SKM-1 (cell line): Measurements from ENCODE around the gene AKAP13.

ENCODE experiments used
- DNase-seq: peaks from one replicate; lab custom pipeline; 2025; ENCODE audit not compliant: unreplicated experiment; lab: John Stamatoyannopoulos, UW

The AKAP13 gene

DNA sequence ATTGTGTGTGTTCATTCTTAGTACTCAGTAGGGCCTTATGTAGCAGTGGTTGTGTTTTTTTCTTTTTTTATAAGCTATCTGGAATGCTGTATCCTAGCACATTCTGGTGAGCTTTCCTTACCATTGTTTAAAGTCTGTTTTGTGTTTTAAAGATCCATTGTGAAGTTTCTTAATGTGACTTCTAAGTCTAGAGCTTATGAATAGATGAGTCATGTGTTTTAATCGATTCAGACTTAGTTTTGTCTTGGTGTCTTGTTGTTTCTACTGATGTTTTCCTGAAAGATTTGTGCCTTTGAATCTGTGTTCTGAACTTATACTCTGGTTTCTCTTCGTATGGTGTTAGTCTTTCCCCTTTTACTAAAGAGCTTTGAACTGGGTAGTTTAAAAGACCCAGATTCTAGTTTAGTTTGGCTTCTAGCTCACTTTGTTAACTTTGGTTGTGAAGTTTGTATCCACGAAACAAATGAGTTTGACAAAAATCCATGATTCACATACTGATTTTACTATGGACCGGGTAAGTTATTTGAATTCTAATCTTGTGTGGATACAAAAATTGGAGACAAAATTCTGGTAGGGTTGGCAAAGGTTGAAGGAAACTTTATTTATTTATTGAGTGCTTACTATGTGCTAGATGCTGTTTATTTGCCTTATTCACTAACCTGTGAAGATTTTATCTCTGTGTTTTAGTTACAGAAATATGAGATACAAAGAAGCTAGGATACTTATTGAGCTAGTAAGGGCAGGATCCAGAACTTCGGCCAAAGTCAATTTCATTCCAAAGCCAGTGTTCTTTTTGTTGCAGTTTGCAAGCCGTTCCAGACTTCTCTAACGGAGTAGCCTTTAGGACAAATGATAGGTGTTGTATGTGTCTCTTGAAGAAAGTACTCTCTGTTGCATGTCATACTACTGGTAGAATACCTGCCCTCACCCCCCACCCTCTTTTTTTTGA is 24.8 kb downstream of the AKAP13 start:
- no peak for DNase-seq

DNA sequence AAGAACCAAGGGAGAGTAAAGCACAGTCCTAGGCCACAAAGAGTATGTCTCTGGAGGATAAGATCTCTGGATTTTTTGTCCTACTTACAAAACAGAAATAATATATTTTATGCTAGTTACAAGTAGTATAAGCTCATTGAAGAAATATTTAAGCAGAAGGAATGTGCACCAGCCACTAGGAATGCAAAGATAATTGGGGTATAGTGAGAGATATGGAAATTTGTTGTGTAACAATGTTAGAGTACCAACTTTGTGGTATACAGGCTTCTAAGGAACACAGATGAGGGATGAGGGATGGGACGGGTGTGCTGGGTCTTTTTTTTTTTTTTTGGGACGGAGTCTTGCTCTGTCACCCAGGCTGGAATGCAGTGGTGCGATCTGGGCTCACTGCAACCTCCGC is 26.5 kb downstream of the AKAP13 start:
- DNase-seq = no peak

DNA sequence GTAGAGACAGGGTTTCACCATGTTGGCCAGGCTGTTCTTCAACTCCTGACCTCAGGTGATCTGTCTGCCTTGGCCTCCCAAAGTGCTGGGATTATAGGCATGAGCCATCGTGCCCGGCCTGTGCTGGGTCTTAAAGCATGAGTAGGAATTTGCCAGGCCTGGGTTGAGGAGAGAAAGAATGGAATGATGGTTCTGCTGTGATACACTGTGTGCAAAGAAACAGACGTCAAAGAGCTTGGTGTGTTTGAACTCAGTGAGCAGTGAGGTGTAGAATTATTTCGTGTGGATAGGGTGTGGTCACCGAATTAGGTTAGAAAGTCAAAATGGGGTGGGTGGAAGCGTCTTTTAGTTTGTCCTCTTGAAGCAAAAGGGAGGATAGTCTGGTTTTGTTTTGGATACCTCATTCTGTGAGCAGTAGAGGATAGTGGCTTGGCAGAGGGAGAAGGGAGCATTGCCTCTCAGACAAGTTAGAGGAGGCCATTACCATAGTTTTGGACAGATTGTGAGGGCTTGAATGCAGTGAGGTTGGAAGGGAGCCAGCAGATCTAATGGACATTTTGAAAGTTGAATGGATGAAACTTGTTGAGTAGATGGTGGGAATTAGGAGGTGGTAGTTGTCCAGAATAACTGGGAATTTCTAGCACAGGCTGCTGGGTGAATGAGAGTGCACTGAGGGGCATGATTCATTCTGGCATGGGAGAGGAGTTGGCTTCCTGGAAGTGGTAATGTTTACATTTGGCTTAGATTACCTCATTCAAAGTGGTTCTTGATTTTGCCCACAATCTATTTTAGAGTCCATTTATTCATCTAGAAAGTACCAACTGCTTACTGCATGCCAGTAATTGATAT is 27.2 kb downstream of the AKAP13 start:
- DNase-seq = no peak

DNA sequence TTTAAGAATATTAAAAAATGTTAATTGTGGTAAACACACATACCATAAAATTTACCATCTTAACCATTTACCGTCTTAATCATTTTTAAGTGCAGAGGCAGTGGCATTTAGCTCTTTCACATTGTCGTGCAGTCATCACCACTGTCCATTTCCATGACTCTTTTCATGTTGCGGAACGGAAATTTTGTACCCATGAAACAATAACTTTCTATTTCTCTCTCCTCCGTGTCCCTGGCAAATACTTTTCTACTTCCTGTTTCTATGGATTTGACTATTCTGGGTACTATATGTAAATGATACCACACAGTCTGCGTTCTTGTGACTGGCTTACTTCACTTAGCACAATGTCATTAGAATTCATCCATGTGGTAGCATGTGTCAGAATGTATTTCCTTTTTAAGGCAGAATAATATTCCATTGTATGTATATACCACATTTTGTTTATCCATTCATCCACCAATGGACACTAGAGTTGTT is 27.9 kb downstream of the AKAP13 start:
- no peak for DNase-seq

DNA sequence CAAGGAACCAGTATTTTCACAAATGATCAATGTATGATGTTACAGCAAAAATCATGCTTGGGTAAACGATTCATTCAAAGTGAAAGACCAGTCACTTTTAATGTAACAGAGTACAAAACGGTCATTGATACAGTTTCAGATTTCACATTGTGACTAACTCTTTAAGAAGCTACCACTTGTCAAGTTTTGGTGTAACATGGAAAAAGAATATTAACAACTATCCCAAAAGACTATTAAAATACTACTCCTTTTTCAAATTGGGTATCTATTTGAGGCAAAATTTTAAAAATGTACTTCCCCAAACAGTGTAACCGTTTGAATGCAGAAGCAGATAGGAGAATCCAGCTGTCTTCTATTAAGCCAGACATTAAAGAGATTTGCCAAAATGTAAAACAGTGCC is 31.7 kb downstream of the AKAP13 start:
- no peak for DNase-seq

DNA sequence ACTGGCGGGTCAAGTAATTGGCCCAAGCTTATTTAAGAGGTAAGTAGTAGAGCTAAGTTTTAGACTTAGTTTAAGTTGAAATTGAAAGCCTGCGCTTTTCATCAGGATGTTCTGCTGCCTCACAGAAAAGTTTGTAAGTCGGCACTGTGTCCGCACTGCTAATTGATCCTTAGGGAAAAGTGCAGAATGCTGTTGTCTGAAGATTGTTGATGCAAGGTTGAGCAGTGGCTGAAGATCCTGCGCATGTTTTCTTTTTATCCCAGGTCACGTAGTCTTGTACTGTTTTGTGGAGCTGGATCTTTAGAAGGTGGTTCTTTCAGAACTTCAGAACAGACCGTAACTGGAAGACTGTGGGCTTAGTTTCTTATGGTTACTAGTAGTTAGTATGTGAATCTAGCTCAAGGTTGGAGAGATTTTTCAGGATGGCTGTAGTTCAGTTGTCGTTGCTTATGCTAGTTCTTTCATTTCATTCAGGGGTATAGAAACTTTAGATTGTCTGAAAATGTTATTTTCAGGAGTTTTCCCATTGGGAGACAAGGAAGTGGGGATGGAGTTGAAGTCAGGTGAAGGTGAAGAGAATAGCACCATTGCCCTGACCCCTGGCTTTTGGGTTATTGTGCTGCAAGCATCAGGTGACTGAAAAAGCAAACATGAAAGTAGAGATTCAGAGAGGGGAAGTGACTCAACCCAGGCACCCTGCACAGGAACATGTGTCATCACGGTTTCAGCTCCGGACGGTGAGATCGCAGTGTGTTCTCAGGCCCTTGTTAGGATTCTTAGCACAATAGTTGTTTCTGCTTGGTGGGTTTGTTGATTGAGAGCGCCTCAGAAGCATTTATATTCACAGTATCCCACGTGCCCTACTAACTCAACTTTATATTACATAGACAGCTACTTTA is 32.8 kb downstream of the AKAP13 start:
- DNase-seq = peak; percentile 88

DNA sequence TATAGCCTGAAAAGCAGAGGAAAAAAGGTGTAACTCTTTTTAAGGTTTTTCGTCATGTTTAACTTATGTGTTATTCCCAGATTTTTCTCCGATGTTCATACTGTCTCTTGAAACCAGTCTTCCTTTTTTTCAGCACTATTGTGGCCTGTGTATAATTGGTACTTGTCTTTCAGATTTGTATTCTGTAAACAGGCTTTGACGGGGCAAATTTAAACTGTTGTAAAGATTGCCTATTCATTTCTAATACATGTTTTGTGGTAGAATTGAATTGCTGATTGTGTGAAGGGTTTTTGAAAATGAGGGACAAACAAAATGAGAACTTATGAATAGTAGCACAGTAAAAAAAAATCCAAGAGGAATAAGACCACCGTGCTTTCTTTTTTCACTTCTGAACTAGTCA is 33.6 kb downstream of the AKAP13 start:
- DNase-seq = no peak

DNA sequence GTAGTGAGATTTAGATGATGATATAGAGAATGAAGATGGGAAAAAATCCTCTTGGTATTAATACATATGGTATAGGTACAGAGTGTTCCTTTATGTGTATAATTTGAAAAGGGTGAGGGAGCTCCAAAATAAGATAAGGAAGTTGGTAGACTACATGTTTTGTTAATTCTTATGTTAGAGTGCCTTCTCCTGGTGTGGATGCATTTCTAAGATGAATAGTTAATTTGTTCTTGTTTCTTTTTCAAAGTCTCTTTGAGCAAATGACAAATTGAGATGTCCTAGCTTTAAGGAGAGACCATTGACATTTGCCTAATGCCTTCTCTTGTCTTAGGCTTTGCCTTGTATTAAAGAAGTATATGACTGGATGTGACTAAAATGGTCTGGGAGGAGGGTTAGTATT is 34.1 kb downstream of the AKAP13 start:
- no peak for DNase-seq

DNA sequence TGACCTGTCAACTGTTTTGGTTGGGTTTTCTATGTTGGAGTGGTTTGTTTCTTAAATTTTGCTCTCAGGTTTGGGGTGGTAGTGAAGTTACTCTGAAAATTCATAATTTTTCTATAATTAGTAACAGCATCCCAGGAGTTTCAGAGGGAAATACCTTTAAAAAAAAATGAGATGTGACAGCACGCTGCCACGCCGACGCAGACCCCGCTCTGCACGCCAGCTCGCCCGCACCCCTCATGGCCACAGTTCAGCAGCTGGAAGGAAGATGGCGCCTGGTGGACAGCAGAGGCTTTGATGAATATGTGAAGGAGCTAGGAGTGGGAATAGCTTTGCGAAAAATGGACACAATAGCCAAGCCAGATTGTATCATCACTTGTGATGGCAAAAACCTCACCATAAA is 34.6 kb downstream of the AKAP13 start:
- DNase-seq = no peak

DNA sequence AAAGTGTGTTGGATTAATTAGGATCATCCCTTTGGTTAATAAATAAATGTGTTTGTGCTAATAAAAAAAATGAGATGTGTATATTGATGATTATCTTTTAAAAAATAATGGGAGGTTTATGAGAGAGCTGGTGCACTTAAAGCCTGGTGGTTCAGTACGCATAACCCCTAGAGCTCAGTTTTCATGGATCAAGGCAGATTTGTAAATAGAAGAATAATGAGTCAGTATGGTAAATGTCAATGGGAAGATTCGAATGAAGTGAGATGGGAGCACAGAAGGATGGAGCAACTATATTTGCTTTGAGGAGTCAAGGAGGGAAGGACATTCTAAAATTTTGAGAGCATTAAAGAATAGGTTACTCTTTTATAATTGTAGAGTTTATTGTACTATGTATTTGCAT is 35.4 kb downstream of the AKAP13 start:
- no peak for DNase-seq

DNA sequence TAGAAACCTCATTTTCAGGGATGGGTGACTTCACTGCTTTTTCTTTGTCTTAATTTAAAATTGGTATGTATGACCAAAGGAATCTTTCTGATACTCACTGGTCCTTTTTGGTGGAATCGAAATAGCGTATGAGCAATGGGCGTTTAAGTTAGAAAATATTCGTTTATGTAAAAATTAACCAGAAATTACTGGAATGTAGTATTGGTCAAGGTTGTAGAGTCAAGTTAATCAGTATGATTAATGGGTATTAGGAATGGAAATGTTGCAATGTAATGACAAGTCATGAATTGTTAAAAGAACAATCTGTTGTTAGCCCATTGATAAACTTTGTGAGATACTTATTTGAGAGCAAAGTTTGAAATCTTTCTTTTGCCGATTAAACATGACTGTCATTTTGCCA is 36.9 kb downstream of the AKAP13 start:
- no peak for DNase-seq

DNA sequence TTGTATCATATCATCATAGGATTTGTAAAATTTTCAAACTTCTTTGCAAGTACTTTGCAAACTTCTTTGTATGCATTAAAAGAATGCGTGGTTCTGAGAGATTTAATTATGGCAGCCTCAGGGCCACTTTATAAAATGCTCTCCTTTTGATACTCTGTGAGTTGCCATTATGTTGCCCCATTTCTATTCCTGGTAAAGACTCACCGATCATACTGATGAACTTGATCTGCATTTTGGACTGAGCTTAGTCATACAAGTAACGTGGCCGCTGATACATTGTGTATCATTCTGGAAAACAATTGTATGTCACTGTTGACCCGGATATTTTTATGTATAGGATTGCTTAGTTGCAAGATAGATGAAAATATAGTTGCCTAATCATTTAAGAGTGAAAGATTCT is 38.8 kb downstream of the AKAP13 start:
- DNase-seq = no peak

DNA sequence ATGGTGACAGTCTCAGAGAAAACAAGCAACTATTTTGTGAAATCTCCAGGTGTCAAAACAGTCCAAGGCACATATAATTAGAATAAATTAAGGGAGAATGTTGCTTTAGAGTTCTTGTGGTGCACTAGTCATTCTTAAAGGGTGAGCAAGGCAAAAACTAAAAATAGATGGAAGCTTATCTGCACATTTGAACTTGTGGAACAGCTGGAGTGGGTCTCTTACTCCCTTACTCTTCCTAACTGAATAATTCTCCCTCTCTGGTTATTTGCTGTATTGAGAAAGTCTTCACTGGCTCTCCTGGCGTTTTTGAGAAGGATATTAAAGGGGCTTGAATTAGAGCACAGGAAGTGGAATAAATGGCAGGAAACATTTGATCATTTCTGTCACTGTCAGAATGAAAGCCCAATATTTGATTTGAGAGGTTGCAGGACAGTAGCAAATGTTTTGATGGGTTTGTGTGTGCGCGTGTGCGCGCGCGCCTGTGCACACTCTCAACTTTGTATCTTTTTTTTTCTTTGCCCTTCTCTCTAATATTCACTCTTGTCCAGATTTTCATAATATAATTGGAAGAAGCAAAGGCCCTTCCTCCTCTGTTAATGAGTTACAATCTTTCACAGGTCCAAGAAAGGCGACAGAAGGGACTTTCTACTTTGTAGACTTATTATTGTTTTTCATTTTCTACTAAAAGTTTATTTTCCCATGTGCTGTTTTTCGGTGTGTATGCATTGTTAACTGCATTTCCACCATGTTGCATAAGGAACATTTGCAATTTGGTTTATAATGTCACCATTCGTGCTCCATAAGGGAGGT is 40.9 kb downstream of the AKAP13 start:
- no peak for DNase-seq

DNA sequence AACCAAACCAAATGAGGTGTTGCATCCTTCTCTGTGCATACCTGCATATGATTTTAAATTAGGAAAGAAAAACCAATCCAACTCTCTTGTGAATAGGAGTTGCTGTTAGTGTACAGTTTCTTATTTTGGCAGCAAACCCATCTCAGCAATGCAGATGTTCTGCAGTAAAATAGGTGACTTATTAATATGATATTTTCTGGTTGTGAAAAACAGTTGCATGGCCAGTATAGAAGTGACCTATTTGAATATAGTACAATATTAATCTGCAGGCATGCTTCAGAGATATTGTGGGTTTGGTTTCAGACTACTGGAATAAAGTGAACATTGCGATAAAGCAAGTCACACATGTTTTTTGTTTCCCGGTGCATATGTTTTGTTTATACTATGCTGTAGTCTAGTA is 42.2 kb downstream of the AKAP13 start:
- DNase-seq = no peak

DNA sequence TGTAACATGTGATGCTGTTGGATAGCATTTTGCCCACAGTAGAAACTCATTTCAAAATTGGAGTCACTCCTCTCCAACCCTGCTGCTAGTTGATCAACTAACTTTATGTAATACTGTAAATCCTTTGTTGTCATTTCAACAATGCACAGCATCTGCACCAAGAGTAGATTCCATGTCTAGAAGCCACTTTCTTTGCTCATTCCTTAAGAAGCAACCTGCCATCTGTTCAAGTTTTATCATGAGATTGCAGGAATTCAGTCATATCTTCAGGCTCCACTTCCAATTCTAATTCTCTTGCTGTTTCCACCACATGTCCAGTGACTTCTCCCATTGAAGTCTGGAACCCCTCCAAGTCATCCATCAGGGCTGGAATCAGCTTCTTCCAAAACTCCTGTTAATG is 42.9 kb downstream of the AKAP13 start:
- no peak for DNase-seq

DNA sequence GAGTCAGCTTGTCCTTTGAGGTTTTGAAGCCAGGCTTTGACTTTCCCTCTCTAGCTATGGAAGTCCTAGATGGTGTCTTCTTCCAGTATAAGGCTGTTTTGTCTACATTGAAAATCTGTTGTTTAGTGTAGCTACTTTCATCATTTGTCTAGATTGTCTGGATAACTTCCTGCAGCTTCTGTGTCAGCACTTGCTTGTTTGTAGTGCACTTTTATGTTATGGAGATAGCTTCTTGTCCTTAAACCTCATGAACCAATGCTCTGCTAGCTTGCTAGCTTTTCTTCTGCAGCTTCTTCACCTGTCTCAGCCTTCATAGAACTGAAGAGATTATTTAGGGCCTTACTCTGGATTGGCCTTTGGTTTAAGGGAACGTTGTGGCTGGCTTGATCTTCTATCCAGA is 43.8 kb downstream of the AKAP13 start:
- no peak for DNase-seq

DNA sequence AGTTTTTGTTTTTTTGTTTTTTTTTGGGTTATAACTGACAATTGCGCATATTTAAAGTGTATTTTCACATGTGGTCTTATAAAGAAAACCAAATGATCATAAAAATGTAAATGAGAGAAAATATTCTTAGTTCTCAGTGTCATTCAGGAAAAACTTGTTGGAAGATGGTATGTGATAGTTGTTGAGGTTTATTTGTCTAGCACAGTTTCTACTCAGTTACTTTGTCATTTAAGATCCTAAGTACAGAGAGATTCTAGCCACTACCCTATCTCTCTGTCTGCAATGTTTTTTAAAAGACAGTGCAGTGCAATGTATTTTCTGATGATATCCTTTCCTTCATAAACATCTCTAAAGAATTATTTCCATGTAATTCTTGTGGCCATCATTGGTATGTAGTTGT is 46.1 kb downstream of the AKAP13 start:
- DNase-seq = no peak

DNA sequence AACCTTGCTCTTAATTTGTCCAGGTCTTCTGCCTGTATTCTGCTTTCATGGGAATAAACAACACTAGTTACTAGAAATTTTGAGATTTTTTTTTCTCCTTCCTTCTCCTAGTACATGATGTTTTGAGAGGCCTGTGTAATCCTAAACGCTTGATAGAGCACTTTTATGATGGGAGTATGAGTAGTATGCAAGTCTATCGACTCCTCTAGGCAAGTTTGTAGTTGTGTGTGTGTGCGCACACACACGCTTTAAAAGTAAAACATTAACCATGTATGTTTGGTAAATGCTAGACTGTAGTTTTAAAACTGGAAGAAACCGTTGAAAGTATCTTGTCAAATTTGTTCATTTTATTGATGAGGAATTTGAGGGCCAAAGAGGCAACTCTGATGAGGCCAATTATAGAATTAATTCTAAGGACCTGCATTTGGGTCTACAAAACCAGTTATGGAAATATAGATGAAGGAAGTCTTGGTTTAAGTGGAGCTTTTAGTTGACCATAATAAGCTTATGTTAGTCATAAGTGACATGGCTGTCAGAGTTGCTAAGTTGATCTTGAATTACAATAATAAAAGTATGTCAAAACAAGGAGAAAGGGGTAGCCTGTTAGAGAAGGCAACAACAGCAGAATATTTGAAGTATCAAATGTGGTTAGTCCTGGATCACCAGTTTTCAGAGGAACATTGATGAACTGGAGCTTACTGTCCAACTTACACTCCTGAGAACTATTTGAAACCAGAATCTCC is 47.1 kb downstream of the AKAP13 start:
- no peak for DNase-seq

DNA sequence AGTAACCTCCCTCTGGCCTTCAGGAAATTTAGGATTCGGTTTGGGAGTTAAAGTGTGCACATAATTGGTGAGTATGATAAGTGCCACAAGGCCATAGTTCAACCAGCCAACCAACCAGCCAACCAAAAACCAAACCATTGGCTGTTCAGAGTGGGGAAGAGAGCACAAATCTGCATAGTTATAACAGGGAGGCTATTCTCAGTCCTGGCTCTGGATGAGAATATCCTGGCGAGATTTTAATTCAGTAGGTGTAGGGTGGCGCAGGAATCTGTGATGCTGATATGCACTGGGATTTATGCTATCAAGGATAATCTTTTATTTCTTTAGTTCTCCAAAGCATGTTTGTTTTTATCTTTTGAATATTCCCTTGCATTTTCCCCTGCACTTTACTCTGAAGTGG is 49.1 kb downstream of the AKAP13 start:
- DNase-seq = no peak
